Measurements from ENCODE around the gene MUC2. TPM values are rescaled to one million over a fixed set of nuclear protein-coding genes. Genes with fewer than 3 reads are reported as not detected.

MUC2 gene
- total and polyA plus RNA-seq, 9 of the 15 experiments (the other 6 are each of a cell fraction or from before 2014, with no cell fraction given) = under 0.01 to 0.18 TPM; not detected in 7

DNA sequence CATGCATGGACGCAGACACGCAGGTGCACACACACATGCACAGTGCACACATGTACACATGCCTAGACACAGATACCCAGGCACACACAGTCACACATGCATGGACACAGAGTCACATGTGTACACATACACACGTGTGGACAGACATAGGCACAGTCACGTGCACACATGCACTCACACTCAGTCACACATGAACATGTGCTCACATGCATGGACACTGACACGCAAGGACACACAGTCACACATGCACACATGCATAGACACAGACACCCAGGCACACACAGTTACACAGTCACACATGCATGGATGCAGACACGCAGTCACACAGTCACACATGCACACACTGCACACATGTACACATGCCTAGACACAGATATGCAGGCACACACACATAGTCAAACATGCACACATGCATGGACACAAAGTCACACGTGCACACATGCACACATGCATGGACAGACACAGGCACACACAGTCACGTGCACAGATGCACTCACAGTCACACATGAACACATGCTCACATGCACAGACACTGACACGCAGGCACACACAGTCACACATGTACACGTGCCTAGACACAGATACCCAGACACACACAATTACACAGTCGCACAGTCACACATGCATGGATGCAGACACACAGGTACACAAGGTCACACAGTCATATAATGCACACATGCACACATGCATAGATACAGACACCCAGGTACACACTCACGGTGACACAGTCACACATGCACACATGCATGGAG lies 16.8 kb downstream of the MUC2 start:
- H3K4me3 ChIP-seq = no peak overlapping the region
- no peaks in the 10 kb centered on the region for H3K9me1 ChIP-seq (ENCODE audit: control insufficient read depth, insufficient read depth, low read length)
- peaks cover 0 to 18% of the 10 kb centered on the region in 2 experiments; a peak in 2 of 5 replicates for H3K4me1 ChIP-seq (replicated peaks in 1 of 2; ENCODE audit: control insufficient read depth in 2 of 2, insufficient read depth in 2 of 2, low read length in 2 of 2)
- in situ Hi-C loops (cut with MboI) (no loop called here), intact Hi-C loops (cut with micrococcal nuclease) (no loop called here)
- H3K27ac ChIP-seq (ENCODE audit: extremely low read depth, low read depth, low read length) = no peak overlapping the region
- no peak overlapping the region for H3K4me2 ChIP-seq (ENCODE audit: insufficient read depth, low read length)
- FAIRE-seq = no peak
- H4K20me1 ChIP-seq (replicated peaks; ENCODE audit: control insufficient read depth, insufficient read depth, low read length) = no peaks in the 10 kb centered on the region
- ChIA-PET CTCF (ENCODE audit: low intra/inter-chr PET ratio) (no interaction called here), POLR2A (no interaction called here)
- no peak overlapping the region for H2AFZ ChIP-seq (ENCODE audit: low read depth, low read length)
- DNase-seq (ENCODE audit: extremely low read depth in 1 of 4, low spot score in 3 of 4) = no peak
- TF ChIP-seq RCOR1 (IDR thresholded peaks at IDR 0.05; ENCODE audit: borderline replicate concordance in 1 of 2, low read depth in 2 of 2, low read length in 2 of 2) = no peak
- no peak for TF ChIP-seq HMG20A (CRISPR knock-in tag; conservative IDR thresholded peaks at IDR 0.05)
- TF ChIP-seq, protein P1, sequence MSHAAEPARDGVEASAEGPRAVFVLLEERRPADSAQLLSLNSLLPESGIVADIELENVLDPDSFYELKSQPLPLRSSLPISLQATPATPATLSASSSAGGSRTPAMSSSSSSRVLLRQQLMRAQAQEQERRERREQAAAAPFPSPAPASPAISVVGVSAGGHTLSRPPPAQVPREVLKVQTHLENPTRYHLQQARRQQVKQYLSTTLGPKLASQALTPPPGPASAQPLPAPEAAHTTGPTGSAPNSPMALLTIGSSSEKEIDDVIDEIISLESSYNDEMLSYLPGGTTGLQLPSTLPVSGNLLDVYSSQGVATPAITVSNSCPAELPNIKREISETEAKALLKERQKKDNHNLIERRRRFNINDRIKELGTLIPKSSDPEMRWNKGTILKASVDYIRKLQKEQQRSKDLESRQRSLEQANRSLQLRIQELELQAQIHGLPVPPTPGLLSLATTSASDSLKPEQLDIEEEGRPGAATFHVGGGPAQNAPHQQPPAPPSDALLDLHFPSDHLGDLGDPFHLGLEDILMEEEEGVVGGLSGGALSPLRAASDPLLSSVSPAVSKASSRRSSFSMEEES (CRISPR knock-in tag; IDR thresholded peaks at IDR 0.05) = 0 out of 2 replicates have a peak, but pooled peaks have one; percentile 9
- TF ChIP-seq, protein P2, sequence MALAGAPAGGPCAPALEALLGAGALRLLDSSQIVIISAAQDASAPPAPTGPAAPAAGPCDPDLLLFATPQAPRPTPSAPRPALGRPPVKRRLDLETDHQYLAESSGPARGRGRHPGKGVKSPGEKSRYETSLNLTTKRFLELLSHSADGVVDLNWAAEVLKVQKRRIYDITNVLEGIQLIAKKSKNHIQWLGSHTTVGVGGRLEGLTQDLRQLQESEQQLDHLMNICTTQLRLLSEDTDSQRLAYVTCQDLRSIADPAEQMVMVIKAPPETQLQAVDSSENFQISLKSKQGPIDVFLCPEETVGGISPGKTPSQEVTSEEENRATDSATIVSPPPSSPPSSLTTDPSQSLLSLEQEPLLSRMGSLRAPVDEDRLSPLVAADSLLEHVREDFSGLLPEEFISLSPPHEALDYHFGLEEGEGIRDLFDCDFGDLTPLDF (CRISPR knock-in tag; IDR thresholded peaks at IDR 0.05) = no peak
- TF ChIP-seq GTF2E2 (tag; IDR thresholded peaks at IDR 0.05) = no peak
- TF ChIP-seq ETV1 (tag; conservative IDR thresholded peaks at IDR 0.05; ENCODE audit: low read depth) = no peak
- no peak for TF ChIP-seq RHOXF2B (CRISPR knock-in tag; conservative IDR thresholded peaks at IDR 0.05)
- TF ChIP-seq, protein P3, sequence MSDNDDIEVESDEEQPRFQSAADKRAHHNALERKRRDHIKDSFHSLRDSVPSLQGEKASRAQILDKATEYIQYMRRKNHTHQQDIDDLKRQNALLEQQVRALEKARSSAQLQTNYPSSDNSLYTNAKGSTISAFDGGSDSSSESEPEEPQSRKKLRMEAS (CRISPR knock-in tag; IDR thresholded peaks at IDR 0.05) = peak; percentile 57
- TF ChIP-seq HNRNPLL (IDR thresholded peaks at IDR 0.05; ENCODE audit: low read depth, low read length, poor library complexity, severe bottlenecking) = no peak
- TF ChIP-seq, protein P4, sequence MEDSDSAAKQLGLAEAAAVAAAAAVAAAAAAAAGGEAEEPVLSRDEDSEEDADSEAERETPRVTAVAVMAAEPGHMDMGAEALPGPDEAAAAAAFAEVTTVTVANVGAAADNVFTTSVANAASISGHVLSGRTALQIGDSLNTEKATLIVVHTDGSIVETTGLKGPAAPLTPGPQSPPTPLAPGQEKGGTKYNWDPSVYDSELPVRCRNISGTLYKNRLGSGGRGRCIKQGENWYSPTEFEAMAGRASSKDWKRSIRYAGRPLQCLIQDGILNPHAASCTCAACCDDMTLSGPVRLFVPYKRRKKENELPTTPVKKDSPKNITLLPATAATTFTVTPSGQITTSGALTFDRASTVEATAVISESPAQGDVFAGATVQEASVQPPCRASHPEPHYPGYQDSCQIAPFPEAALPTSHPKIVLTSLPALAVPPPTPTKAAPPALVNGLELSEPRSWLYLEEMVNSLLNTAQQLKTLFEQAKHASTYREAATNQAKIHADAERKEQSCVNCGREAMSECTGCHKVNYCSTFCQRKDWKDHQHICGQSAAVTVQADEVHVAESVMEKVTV (CRISPR knock-in tag; IDR thresholded peaks at IDR 0.05) = no peak
- TF ChIP-seq MYC (IDR thresholded peaks at IDR 0.05; ENCODE audit: low read depth, low read length) = no peak
- TF ChIP-seq MYC (CRISPR knock-in tag; IDR thresholded peaks at IDR 0.05; ENCODE audit: borderline replicate concordance, low read depth) = no peak
- TF ChIP-seq, protein P5, sequence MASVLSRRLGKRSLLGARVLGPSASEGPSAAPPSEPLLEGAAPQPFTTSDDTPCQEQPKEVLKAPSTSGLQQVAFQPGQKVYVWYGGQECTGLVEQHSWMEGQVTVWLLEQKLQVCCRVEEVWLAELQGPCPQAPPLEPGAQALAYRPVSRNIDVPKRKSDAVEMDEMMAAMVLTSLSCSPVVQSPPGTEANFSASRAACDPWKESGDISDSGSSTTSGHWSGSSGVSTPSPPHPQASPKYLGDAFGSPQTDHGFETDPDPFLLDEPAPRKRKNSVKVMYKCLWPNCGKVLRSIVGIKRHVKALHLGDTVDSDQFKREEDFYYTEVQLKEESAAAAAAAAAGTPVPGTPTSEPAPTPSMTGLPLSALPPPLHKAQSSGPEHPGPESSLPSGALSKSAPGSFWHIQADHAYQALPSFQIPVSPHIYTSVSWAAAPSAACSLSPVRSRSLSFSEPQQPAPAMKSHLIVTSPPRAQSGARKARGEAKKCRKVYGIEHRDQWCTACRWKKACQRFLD (CRISPR knock-in tag; IDR thresholded peaks at IDR 0.05) = no peak
- no peak for TF ChIP-seq RBM22 (IDR thresholded peaks at IDR 0.05; ENCODE audit: low read depth, low read length, poor library complexity, severe bottlenecking)
- no TSS peak for BruUV-seq (replicated peaks)
- WGBS (ENCODE audit: insufficient coverage, low coverage, missing lambda C conversion rate) = 7% methylated on average over 12 of the region's 12 CpGs
- no peak for ATAC-seq
- H3K79me2 ChIP-seq (ENCODE audit: control insufficient read depth, insufficient read depth, low read length) = no peaks in the 10 kb centered on the region
- no peaks in the 10 kb centered on the region for H3K36me3 ChIP-seq (ENCODE audit: control insufficient read depth, insufficient read depth, low read length)
- peaks cover 0 to 11% of the 10 kb centered on the region in 2 experiments; a peak in 2 of 5 replicates for H3K27me3 ChIP-seq (ENCODE audit: control insufficient read depth in 2 of 2, insufficient read depth in 2 of 2, low read length in 2 of 2)
- no peak overlapping the region for H3K9ac ChIP-seq (ENCODE audit: insufficient read depth in 1 of 2, low read depth in 2 of 2, low read length in 2 of 2)
- H3K9me3 ChIP-seq (replicated peaks; ENCODE audit: control insufficient read depth, insufficient read depth, low read depth, low read length) = no peaks in the 10 kb centered on the region; the same call in 1 of the 2 replicates
